WERI-Rb-1 (cell line): ENCODE measurements around the gene CCR9.

Source experiments
- DNase-seq: peaks from one replicate; pipeline ENCODE4 v3.0.0-alpha.2; 2020
- H3K27ac ChIP-seq: fragments of 250-450 bp; sonication (Bioruptor Pico); 2 replicates; pipeline ENCODE4 v1.5.1; 2020; ENCODE audit warnings: mild to moderate bottlenecking, moderate library complexity
- H3K27me3 ChIP-seq: fragments of 250-450 bp; sonication (Bioruptor Pico); 2 replicates; pipeline ENCODE4 v1.5.1; 2021; ENCODE audit warnings: mild to moderate bottlenecking, low read depth, moderate library complexity; ENCODE audit not compliant: insufficient read depth, severe bottlenecking
- H3K36me3 ChIP-seq: fragments of 250-450 bp; sonication (Bioruptor Pico); 2 replicates; pipeline ENCODE4 v1.5.1; 2020; ENCODE audit warnings: mild to moderate bottlenecking, moderate library complexity
- H3K4me3 ChIP-seq: 2 replicates; pipeline ENCODE4 v1.5.1; 2011; ENCODE audit warnings: low read depth, mild to moderate bottlenecking, control low read depth, low read length
- H3K9me3 ChIP-seq: fragments of 250-450 bp; sonication (Bioruptor Pico); 2 replicates; pipeline ENCODE4 v1.5.1; 2021; ENCODE audit warnings: mild to moderate bottlenecking, moderate library complexity; ENCODE audit not compliant: severe bottlenecking
- CTCF ChIP-seq: IDR thresholded peaks from 2 replicates; pipeline ENCODE4 v1.5.1; 2011; ENCODE audit warnings: low read depth, mild to moderate bottlenecking, control low read depth, inconsistent platforms, low read length

Gene CCR9

GRCh38 chr3:45940781-45941365 is 54.5 kb downstream of the CCR9 start:
- Histone ChIP-seq H3K27me3 (no peaks in the 10 kb centered on the region), H3K36me3 (peaks cover 50% of the 10 kb centered on the region), H3K9me3 (no peaks in the 10 kb centered on the region), H3K27ac (no peak overlapping the region), H3K4me3 (no peak overlapping the region)
- DNase-seq: no peak
- TF ChIP-seq CTCF: no peak

GRCh38 chr3:45942051-45942825 is 55.9 kb downstream of the CCR9 start:
- Histone ChIP-seq H3K36me3 (peaks cover 49% of the 10 kb centered on the region), H3K4me3 (no peak overlapping the region), H3K27me3 (no peaks in the 10 kb centered on the region), H3K27ac (no peak overlapping the region), H3K9me3 (no peaks in the 10 kb centered on the region)
- TF ChIP-seq CTCF: no peak
- DNase-seq: peak; percentile 34

- peaks cover 49% of the 10 kb centered on the region for H3K36me3 ChIP-seq
- TF ChIP-seq CTCF: no peak
- H3K27ac ChIP-seq: no peak within 1 kb of the TSS
- DNase-seq: no peak
- no peak within 1 kb of the TSS for H3K4me3 ChIP-seq
- H3K9me3 ChIP-seq: no peaks in the 10 kb centered on the region
- no peaks in the 10 kb centered on the region for H3K27me3 ChIP-seq
Observed at GRCh38 chr3:45943207-45943846, 57.0 kb downstream of the CCR9 start, which contains the start of gene CXCR6. Gene CXCR6, plus strand, starts transcription at chr3:45943464. Its CDS starts 3,018 bp downstream, at chr3:45946482.

GRCh38 chr3:45944830-45945620 is 58.7 kb downstream of the CCR9 start:
- no peak for TF ChIP-seq CTCF
- Histone ChIP-seq H3K27me3 (no peaks in the 10 kb centered on the region), H3K36me3 (peaks cover 63% of the 10 kb centered on the region), H3K27ac (no peak overlapping the region), H3K9me3 (no peaks in the 10 kb centered on the region), H3K4me3 (no peak overlapping the region)
- DNase-seq: no peak

GRCh38 chr3:45946307-45946706 is 60.0 kb downstream of the CCR9 start:
- TF ChIP-seq CTCF: no peak
- H3K36me3 ChIP-seq: peaks cover 72% of the 10 kb centered on the region
- H3K4me3 ChIP-seq: no peak overlapping the region
- H3K27ac ChIP-seq: no peak overlapping the region
- DNase-seq: no peak
- no peaks in the 10 kb centered on the region for H3K9me3 ChIP-seq
- H3K27me3 ChIP-seq: no peaks in the 10 kb centered on the region
